ENCODE data around the gene KLK2. TPM values are rescaled to one million over a fixed set of nuclear protein-coding genes. Genes with fewer than 3 reads are reported as not detected.

The KLK2 gene
- total and polyA plus RNA-seq, 2 of the 4 experiments (the other 2 are of a cell fraction), result not detected

DNA sequence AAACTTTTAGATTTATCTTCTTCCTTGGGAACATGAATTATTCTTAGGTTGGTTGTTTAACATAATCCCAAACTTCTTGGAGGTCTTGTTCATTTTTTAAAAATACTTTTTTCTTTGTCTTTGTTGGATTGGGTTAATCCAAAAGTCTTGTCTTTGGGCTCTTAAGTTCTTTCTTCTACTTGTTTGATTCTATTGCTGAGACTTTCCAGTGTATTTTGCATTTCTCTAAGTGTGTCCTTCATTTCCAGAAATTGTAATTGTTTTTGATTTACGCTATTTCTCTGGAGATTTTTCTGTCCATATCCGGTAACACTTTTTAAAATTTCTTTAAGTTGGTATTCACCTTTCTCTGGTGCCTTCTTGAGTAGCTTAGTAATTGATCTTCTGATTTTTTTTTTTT lies 30.0 kb upstream of the KLK2 start:
- Histone ChIP-seq H3K27ac (ENCODE audit: insufficient read depth, low read length) (no peak overlapping the region), H4K8ac (ENCODE audit: low read depth in 2 of 2, low read length in 2 of 2) (no peak overlapping the region), H3K4ac (ENCODE audit: low read depth, low read length) (no peak overlapping the region), H3K27me3 (ENCODE audit: control insufficient read depth, insufficient read depth, low read length) (no peaks in the 10 kb centered on the region; the same call in 1 of the 2 replicates), H3K56ac (ENCODE audit: extremely low read depth, insufficient read depth, low read length) (no peak overlapping the region), H2BK20ac (ENCODE audit: low read depth, low read length) (no peak overlapping the region), H4K20me1 (ENCODE audit: insufficient read depth, low read length) (no peaks in the 10 kb centered on the region), H2BK15ac (ENCODE audit: low read depth, low read length) (no peak overlapping the region), H4K5ac (ENCODE audit: low read depth, low read length) (no peak overlapping the region), H2AK5ac (ENCODE audit: low read depth, low read length) (no peak overlapping the region), H4K91ac (ENCODE audit: insufficient read depth, low read depth, low read length) (no peak overlapping the region), H3K79me1 (ENCODE audit: low read depth in 1 of 2, low read length in 2 of 2) (no peaks in the 10 kb centered on the region), H2AFZ (replicated peaks; ENCODE audit: low read length, poor library complexity) (no peak overlapping the region), H3K23ac (ENCODE audit: low read depth, low read length) (no peak overlapping the region), H3K9me1 (ENCODE audit: insufficient read depth, low read length) (no peaks in the 10 kb centered on the region), H3K9me3 (ENCODE audit: control insufficient read depth, insufficient read depth, low read length) (no peaks in the 10 kb centered on the region), H3K9ac (ENCODE audit: low read depth, low read length) (no peak overlapping the region), H3K18ac (ENCODE audit: low read depth, low read length) (no peak overlapping the region), H3K4me3 (ENCODE audit: insufficient read depth, low read depth, low read length) (no peak overlapping the region), H3K4me2 (ENCODE audit: low read depth, low read length) (no peak overlapping the region), H3K14ac (replicated peaks; ENCODE audit: low read depth, low read length) (no peak overlapping the region), H3K4me1 (ENCODE audit: control insufficient read depth, insufficient read depth, low read length) (no peaks in the 10 kb centered on the region), H2BK5ac (ENCODE audit: low read depth, low read length, poor library complexity, severe bottlenecking) (no peak overlapping the region), H2BK120ac (ENCODE audit: low read depth, low read length) (no peak overlapping the region), H2AK9ac (replicated peaks; ENCODE audit: low read depth, low read length, poor library complexity) (no peak overlapping the region), H3K36me3 (ENCODE audit: control insufficient read depth, insufficient read depth, low read length) (no peaks in the 10 kb centered on the region)
- dilution Hi-C loops (cut with HindIII; ENCODE audit: low sequenced_read_pairs, unreplicated experiment), result no loop called here
- WGBS, 2 experiments (ENCODE audit: extremely low coverage in 2 of 2, insufficient read length in 1 of 2), result no CpG with 5 or more reads among the region's 2 CpGs
- POLR2A ChIA-PET (ENCODE audit: unreplicated experiment), result no interaction called here
- DNase-seq (no peak), ATAC-seq (ENCODE audit: low read depth) (no peak)
- no peak for TF ChIP-seq MAFK (IDR thresholded peaks at IDR 0.05; ENCODE audit: low read depth, low read length)
- TF ChIP-seq MAZ (IDR thresholded peaks at IDR 0.05; ENCODE audit: borderline replicate concordance, low read depth, low read length), result no peak
- TF ChIP-seq, protein P1, sequence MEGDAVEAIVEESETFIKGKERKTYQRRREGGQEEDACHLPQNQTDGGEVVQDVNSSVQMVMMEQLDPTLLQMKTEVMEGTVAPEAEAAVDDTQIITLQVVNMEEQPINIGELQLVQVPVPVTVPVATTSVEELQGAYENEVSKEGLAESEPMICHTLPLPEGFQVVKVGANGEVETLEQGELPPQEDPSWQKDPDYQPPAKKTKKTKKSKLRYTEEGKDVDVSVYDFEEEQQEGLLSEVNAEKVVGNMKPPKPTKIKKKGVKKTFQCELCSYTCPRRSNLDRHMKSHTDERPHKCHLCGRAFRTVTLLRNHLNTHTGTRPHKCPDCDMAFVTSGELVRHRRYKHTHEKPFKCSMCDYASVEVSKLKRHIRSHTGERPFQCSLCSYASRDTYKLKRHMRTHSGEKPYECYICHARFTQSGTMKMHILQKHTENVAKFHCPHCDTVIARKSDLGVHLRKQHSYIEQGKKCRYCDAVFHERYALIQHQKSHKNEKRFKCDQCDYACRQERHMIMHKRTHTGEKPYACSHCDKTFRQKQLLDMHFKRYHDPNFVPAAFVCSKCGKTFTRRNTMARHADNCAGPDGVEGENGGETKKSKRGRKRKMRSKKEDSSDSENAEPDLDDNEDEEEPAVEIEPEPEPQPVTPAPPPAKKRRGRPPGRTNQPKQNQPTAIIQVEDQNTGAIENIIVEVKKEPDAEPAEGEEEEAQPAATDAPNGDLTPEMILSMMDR (conservative IDR thresholded peaks at IDR 0.05; ENCODE audit: low read depth, low read length), result no peak
- no peak for TF ChIP-seq RCOR1 (IDR thresholded peaks at IDR 0.05; ENCODE audit: insufficient replicate concordance, low read length)
- no peak for TF ChIP-seq POLR2A (IDR thresholded peaks at IDR 0.05; ENCODE audit: low read depth, low read length)
- CTCF ChIA-PET, result no interaction called here
- BruUV-seq (replicated peaks), result no TSS peak
- in situ Hi-C loops (cut with MboI; ENCODE audit: low sequenced_read_pairs), result no loop called here
- intact Hi-C loops (cut with micrococcal nuclease), result no loop called here
